ENCODE data around the gene CHTOP. TPM values are rescaled to one million over a fixed set of nuclear protein-coding genes. Genes with fewer than 3 reads are reported as not detected.
"Not testable (repeated sequence)": the region's sequence is repeated elsewhere in the genome, so short reads cannot be mapped to it uniquely, and the experiment has no call there.

Gene CHTOP
- total RNA-seq, 2 experiments from 2014 or later = 70.9 to 107 TPM

GRCh38 chr1:153586347-153586746 is 47.5 kb upstream of the CHTOP start:
- no peak for DNase-seq (ENCODE audit: low spot score)
- Histone ChIP-seq H3K79me2 (ENCODE audit: insufficient read depth, low read depth, low read length) (no peaks in the 10 kb centered on the region), H3K4me3 (ENCODE audit: low read depth, low read length, poor library complexity, severe bottlenecking) (no peak overlapping the region), H3K4me2 (ENCODE audit: low read length) (no peak overlapping the region), H3K36me3 (ENCODE audit: insufficient read depth, low read length) (no peaks in the 10 kb centered on the region), H3K9me3 (ENCODE audit: low read length) (no peaks in the 10 kb centered on the region), H4K20me1 (ENCODE audit: insufficient read depth, low read length) (no peaks in the 10 kb centered on the region), H2AFZ (ENCODE audit: low read length) (peak overlapping the region; percentile 39; the same call in 1 of the 2 replicates), H3K4me1 (ENCODE audit: insufficient read depth, low read length, poor library complexity, severe bottlenecking) (no peaks in the 10 kb centered on the region), H3K27ac (ENCODE audit: low read depth, low read length, poor library complexity, severe bottlenecking) (no peak overlapping the region), H3K9me2 (ENCODE audit: insufficient read depth, low read length) (no peaks in the 10 kb centered on the region)
- BruUV-seq (replicated peaks) = no TSS peak
- TF ChIP-seq EZH2phosphoT487 (IDR thresholded peaks at IDR 0.05; ENCODE audit: borderline replicate concordance, low read depth, low read length) = no peak
- TF ChIP-seq CTCF (conservative IDR thresholded peaks at IDR 0.05; ENCODE audit: low read length) = no peak
- intact Hi-C loops (cut with micrococcal nuclease; ENCODE audit: unreplicated experiment) = no loop called here
- CTCF ChIA-PET (ENCODE audit: unreplicated experiment) = no interaction called here
- POLR2A ChIA-PET = interaction anchor here (1.3 kb wide), 1 partner anchor 20 kb away, joined by 5 read pairs; no protein-coding TSS in a partner anchor

GRCh38 chr1:153587314-153587713 is 46.6 kb upstream of the CHTOP start:
- no peaks in the 10 kb centered on the region for H3K79me2 ChIP-seq (ENCODE audit: insufficient read depth, low read depth, low read length)
- ChIA-PET CTCF (ENCODE audit: unreplicated experiment) (no interaction called here), POLR2A (interaction anchor here (1.3 kb wide), 1 partner anchor 19 kb away, joined by 5 read pairs; no protein-coding TSS in a partner anchor)
- no peaks in the 10 kb centered on the region for H3K4me1 ChIP-seq (ENCODE audit: insufficient read depth, low read length, poor library complexity, severe bottlenecking)
- H3K9me3 ChIP-seq (ENCODE audit: low read length) = no peaks in the 10 kb centered on the region
- H2AFZ ChIP-seq (ENCODE audit: low read length) = no peak overlapping the region
- TF ChIP-seq EZH2phosphoT487 (IDR thresholded peaks at IDR 0.05; ENCODE audit: borderline replicate concordance, low read depth, low read length) = no peak
- TF ChIP-seq CTCF (conservative IDR thresholded peaks at IDR 0.05; ENCODE audit: low read length) = no peak
- H3K9me2 ChIP-seq (ENCODE audit: insufficient read depth, low read length) = no peaks in the 10 kb centered on the region
- no peak overlapping the region for H3K4me3 ChIP-seq (ENCODE audit: low read depth, low read length, poor library complexity, severe bottlenecking)
- H3K4me2 ChIP-seq (ENCODE audit: low read length) = no peak overlapping the region
- intact Hi-C loops (cut with micrococcal nuclease; ENCODE audit: unreplicated experiment) = no loop called here
- no peaks in the 10 kb centered on the region for H4K20me1 ChIP-seq (ENCODE audit: insufficient read depth, low read length)
- no peak for DNase-seq (ENCODE audit: low spot score)
- no TSS peak for BruUV-seq (replicated peaks)
- H3K27ac ChIP-seq (ENCODE audit: low read depth, low read length, poor library complexity, severe bottlenecking) = no peak overlapping the region
- no peaks in the 10 kb centered on the region for H3K36me3 ChIP-seq (ENCODE audit: insufficient read depth, low read length)

- H2AFZ ChIP-seq (ENCODE audit: low read length); H3K79me2 ChIP-seq (ENCODE audit: insufficient read depth, low read depth, low read length); H3K27ac ChIP-seq (ENCODE audit: low read depth, low read length, poor library complexity, severe bottlenecking); intact Hi-C loops (cut with micrococcal nuclease; ENCODE audit: unreplicated experiment); H3K4me3 ChIP-seq (ENCODE audit: low read depth, low read length, poor library complexity, severe bottlenecking); H3K4me1 ChIP-seq (ENCODE audit: insufficient read depth, low read length, poor library complexity, severe bottlenecking); H3K4me2 ChIP-seq (ENCODE audit: low read length); H3K9me3 ChIP-seq (ENCODE audit: low read length); CTCF ChIA-PET (ENCODE audit: unreplicated experiment); BruUV-seq (replicated peaks); H3K36me3 ChIP-seq (ENCODE audit: insufficient read depth, low read length); DNase-seq (ENCODE audit: low spot score); H4K20me1 ChIP-seq (ENCODE audit: insufficient read depth, low read length); H3K9me2 ChIP-seq (ENCODE audit: insufficient read depth, low read length): not testable (repeated sequence)
- POLR2A ChIA-PET = interaction anchor here (0.7 kb wide), 1 partner anchor 1319 kb away, joined by 4 read pairs; no protein-coding TSS in a partner anchor
Observed at GRCh38 chr1:153588033-153588432, 45.8 kb upstream of the CHTOP start.

Measured in OCI-LY7 (cell line).